K562 treated with DMSO at 1 percent for 24 hours (cell line): Measurements from ENCODE around the gene ABCA9. TPM values are rescaled to one million over a fixed set of nuclear protein-coding genes. Genes with fewer than 3 reads are reported as not detected.

Experiments
- total RNA-seq: library from RNA; unstranded; fragments of 300-600 nt; gene quantifications from 2 replicates; pipeline ENCODE4 v1.2.3, GENCODE V29; 2022; ENCODE audit warnings: low read depth; ENCODE audit not compliant: insufficient read depth

The ABCA9 gene, protein sequence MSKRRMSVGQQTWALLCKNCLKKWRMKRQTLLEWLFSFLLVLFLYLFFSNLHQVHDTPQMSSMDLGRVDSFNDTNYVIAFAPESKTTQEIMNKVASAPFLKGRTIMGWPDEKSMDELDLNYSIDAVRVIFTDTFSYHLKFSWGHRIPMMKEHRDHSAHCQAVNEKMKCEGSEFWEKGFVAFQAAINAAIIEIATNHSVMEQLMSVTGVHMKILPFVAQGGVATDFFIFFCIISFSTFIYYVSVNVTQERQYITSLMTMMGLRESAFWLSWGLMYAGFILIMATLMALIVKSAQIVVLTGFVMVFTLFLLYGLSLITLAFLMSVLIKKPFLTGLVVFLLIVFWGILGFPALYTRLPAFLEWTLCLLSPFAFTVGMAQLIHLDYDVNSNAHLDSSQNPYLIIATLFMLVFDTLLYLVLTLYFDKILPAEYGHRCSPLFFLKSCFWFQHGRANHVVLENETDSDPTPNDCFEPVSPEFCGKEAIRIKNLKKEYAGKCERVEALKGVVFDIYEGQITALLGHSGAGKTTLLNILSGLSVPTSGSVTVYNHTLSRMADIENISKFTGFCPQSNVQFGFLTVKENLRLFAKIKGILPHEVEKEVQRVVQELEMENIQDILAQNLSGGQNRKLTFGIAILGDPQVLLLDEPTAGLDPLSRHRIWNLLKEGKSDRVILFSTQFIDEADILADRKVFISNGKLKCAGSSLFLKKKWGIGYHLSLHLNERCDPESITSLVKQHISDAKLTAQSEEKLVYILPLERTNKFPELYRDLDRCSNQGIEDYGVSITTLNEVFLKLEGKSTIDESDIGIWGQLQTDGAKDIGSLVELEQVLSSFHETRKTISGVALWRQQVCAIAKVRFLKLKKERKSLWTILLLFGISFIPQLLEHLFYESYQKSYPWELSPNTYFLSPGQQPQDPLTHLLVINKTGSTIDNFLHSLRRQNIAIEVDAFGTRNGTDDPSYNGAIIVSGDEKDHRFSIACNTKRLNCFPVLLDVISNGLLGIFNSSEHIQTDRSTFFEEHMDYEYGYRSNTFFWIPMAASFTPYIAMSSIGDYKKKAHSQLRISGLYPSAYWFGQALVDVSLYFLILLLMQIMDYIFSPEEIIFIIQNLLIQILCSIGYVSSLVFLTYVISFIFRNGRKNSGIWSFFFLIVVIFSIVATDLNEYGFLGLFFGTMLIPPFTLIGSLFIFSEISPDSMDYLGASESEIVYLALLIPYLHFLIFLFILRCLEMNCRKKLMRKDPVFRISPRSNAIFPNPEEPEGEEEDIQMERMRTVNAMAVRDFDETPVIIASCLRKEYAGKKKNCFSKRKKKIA (N-terminal part only)
- not detected in 2 replicates for total RNA-seq

DNA sequence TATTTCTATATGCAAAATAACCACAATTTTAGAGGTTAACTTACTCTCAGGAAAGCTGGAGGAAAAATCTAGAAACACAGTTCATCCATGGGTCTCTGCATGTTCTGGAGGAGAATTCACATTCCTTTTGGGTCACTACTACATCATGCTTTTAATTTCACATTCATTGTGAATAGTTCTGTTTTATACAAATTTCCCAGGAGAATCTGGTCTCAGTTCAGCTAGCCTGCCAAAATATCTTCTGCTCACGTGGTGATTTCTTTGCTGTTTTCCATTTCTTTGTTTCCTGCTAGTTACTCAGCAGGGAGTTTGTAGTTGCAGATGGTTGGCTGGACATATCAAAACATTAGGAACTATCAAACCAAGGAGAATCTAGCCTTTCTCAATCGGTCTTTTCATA is at the start of gene ABCA9:
ABCA9 (minus strand) TSS at position 106 of the 400 bp plus-strand sequence. CDS start 9,801 bp downstream, outside the sequence.

DNA sequence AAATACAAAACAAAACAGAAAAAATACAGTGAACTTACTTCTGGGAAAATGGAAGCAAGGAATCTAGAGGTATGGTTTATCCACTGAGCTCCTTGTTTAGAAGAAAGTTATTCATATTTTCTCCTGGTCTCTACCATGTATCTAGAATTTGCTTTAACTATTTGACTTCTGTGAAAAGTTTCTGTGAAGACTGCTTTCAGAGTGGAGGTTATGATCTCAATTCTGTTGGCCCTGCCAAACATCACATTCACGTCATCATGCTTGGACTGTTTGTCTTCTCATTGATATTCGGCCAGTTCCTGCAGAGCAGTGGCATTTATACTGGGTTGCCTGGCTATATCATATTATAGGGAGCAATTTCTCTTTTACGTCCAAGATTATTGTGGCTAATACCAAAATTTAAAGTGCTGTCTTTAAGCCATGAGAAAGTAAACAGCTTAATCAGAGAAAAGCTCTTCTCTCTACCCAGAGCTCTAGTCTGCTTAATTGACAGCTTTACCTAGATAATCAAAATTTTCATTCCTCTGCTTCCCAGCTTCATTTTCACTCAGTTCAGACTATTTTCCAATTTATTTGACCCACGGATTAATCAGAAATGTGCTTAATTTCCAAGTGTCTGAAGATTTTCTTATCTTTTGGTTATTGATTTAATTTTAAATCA is 105.4 kb downstream of the ABCA9 start, which contains the start of gene ABCA8:
ABCA8 (minus strand) TSS at position 212 of the 661 bp plus-strand sequence. CDS start 13,358 bp downstream, outside the sequence.

Other genes starting within 250 kb of the ABCA9 start
- gene ABCA8, start 105.5 kb downstream of the ABCA9 start, total RNA-seq, result 6.2 and 6.7 TPM in 2 replicates
- gene ABCA6, start 81.0 kb upstream of the ABCA9 start, total RNA-seq, result 0.12 TPM in 1 of 2 replicates, not detected in the other
- gene ABCA10, start 167.9 kb upstream of the ABCA9 start, total RNA-seq, result 0.08 TPM in 1 of 2 replicates, not detected in the other